Pancreas (tissue), 10 donors: ENCODE results near the gene KPNA1. TPM values are rescaled to one million over a fixed set of nuclear protein-coding genes. Genes with fewer than 3 reads are reported as not detected.

ENCODE experiments used
- ATAC-seq, 4 donors: fragments of 200-7000 bp; cut with Tn5 transposase; one replicate each; pipeline versions ENCODE4 v1.8.0 to v1.9.1; 2020; ENCODE audit warnings: mild to moderate bottlenecking in 4 of 4, moderate library complexity in 4 of 4
- DNase-seq, 6 donors: peaks; one replicate each; pipeline ENCODE4 v3.0.0-alpha.2; 2020
- FAIRE-seq: peaks from 2 replicates; lab custom pipeline; 2012; peaks lifted over from hg19 to GRCh38; lab: Jason Lieb, UNC
- H3K27ac ChIP-seq, 4 donors: fragments of 200-600 bp; sonication (generic); 1 replicate in 3 of 4; 2 replicates in 1 of 4; pipeline versions ENCODE4 v1.5.0 to v1.8.0; 2020
- H3K27me3 ChIP-seq, 4 donors: fragments of 200-600 bp; one replicate each; pipeline ENCODE4 v1.8.0; 2021
- H3K36me3 ChIP-seq, 3 donors: fragments of 200-600 bp; sonication (generic) in 1 of 3; one replicate each; pipeline versions ENCODE4 v1.5.0 to v1.8.0; 2020 to 2021
- H3K4me1 ChIP-seq, 3 donors: fragments of 200-600 bp; one replicate each; pipeline ENCODE4 v1.8.0; 2021
- H3K4me3 ChIP-seq, 4 donors: fragments of 200-600 bp; sonication (generic) in 2 of 4; one replicate each; pipeline versions ENCODE4 v1.5.0 to v1.8.0; 2020 to 2021
- H3K9me3 ChIP-seq, 4 donors: fragments of 200-600 bp; one replicate each; pipeline ENCODE4 v1.8.0; 2021
- CTCF ChIP-seq, 4 donors: fragments of 200-600 bp; sonication (generic) in 3 of 4; IDR thresholded peaks; one replicate each; pipeline versions ENCODE4 v1.5.0 to v1.8.0; 2021; ENCODE audit warnings: antibody characterized with exemption in 4 of 4
- WGBS, 2 donors: extraction: QIAGEN DNeasy Blood & Tissue Kit; methylation state at CpG; one replicate each; pipeline ENCODE4 v1.1.7; 2013; 5-methylcytosine and 5-hydroxymethylcytosine counted together
- intact Hi-C, 3 donors: fragments of 100-400 bp; cut with DNase I; formaldehyde crosslinking; loops; one replicate each; pipeline versions ENCODE4 v1.11.1 to v1.14.2; 2022
- polyA plus RNA-seq, 2 donors: library from polyadenylated mRNA; stranded (reverse); fragments of 200-250 nt; gene quantifications; one replicate each; pipeline ENCODE4 v1.2.3, GENCODE V29; 2013
- total RNA-seq, 6 donors: library from RNA; stranded (reverse); fragmentation: NEBNext Ultra II Directional in 4 of 6; extraction: Animal tissue kit (Norgen Biotek cat#: 25700) in 4 of 6; gene quantifications; one replicate each; pipeline versions ENCODE4 v1.2.1 to v1.2.4, GENCODE V29; 2021 to 2023
- donor health status: healthy with polysubstance abuse.
- donor health status: DM: no; HTN: no; CAD: no; lungs with moderate emphysema.
- donor health status: DM: no; HTN: no; CAD: no.
- donor health status: control.
- donor health status: control.
- donor health status: Bipolar disorder and iron deficiency.
- donor health status: DM: yes; HTN: yes; CAD: no.
- donor health status: DM: no; HTN: no; CAD: no.
- donor health status: DM: no; HTN: no; CAD: no.
- donor health status: DM: yes; HTN: yes; CAD: no.

KPNA1 gene
- total and polyA plus RNA-seq, 8 donors: 5.7 to 35.1 (median 21.8) TPM

GRCh38 chr3:122538956-122539490, 24.3 kb upstream of the KPNA1 start:
- peaks cover 0 to 37% (median 18%) of the 10 kb centered on the region in 3 donors for H3K36me3 ChIP-seq
- H3K4me1 ChIP-seq: no peaks in the 10 kb centered on the region
- no peak overlapping the region for H3K4me3 ChIP-seq
- no peak for DNase-seq
- no peak for TF ChIP-seq CTCF (IDR thresholded peaks at IDR 0.05)
- intact Hi-C loops: no loop called here
- no peaks in the 10 kb centered on the region for H3K27me3 ChIP-seq
- no peak overlapping the region for H3K27ac ChIP-seq
- no peak for FAIRE-seq
- ATAC-seq: no peak
- 89 to 93% methylated on average over 7 of the region's 7 CpGs for WGBS, 2 donors
- no peaks in the 10 kb centered on the region for H3K9me3 ChIP-seq

GRCh38 chr3:122536632-122537001, 21.9 kb upstream of the KPNA1 start:
- DNase-seq (no peak), FAIRE-seq (no peak), ATAC-seq (no peak)
- WGBS, 2 donors: 72 to 83% methylated on average over 3 of the region's 3 CpGs
- H3K9me3 ChIP-seq: no peaks in the 10 kb centered on the region
- H3K4me3 ChIP-seq: no peak overlapping the region
- intact Hi-C loops: no loop called here
- no peak for TF ChIP-seq CTCF (IDR thresholded peaks at IDR 0.05)
- peaks cover 0 to 61% (median 36%) of the 10 kb centered on the region in 3 donors for H3K36me3 ChIP-seq
- H3K27ac ChIP-seq: no peak overlapping the region
- H3K4me1 ChIP-seq: no peaks in the 10 kb centered on the region
- H3K27me3 ChIP-seq: no peaks in the 10 kb centered on the region

- no peaks in the 10 kb centered on the region for H3K4me1 ChIP-seq
- FAIRE-seq (no peak), DNase-seq (no peak), ATAC-seq (no peak)
- intact Hi-C loops: no loop called here
- H3K27me3 ChIP-seq: no peaks in the 10 kb centered on the region
- no peak for TF ChIP-seq CTCF (IDR thresholded peaks at IDR 0.05)
- WGBS, 2 donors: 87 to 93% methylated on average over 6 of the region's 6 CpGs
- H3K9me3 ChIP-seq: no peaks in the 10 kb centered on the region
- H3K27ac ChIP-seq: no peak overlapping the region
- no peak overlapping the region for H3K4me3 ChIP-seq
- H3K36me3 ChIP-seq: peaks cover 0 to 65% (median 38%) of the 10 kb centered on the region in 3 donors
Measured at GRCh38 chr3:122535964-122536631, 21.4 kb upstream of the KPNA1 start.

GRCh38 chr3:122533931-122534334, 19.2 kb upstream of the KPNA1 start:
- no peaks in the 10 kb centered on the region for H3K27me3 ChIP-seq
- WGBS, 2 donors: 73 to 88% methylated on average over 1 of the region's 1 CpG
- no peak for DNase-seq
- FAIRE-seq: no peak
- peaks cover 0 to 58% (median 34%) of the 10 kb centered on the region in 3 donors for H3K36me3 ChIP-seq
- H3K27ac ChIP-seq: no peak overlapping the region
- intact Hi-C loops: no loop called here
- H3K4me3 ChIP-seq: no peak overlapping the region
- peak in 1 of 4 donors; percentile 44 for ATAC-seq
- H3K4me1 ChIP-seq: no peaks in the 10 kb centered on the region
- no peaks in the 10 kb centered on the region for H3K9me3 ChIP-seq
- no peak for TF ChIP-seq CTCF (IDR thresholded peaks at IDR 0.05)

- DNase-seq: no peak
Measured at GRCh38 chr3:122533480-122533879, 18.7 kb upstream of the KPNA1 start.

More at GRCh38 chr3:122533480-122533879, 18.7 kb upstream of the KPNA1 start:
- peaks cover 0 to 58% (median 34%) of the 10 kb centered on the region in 3 donors for H3K36me3 ChIP-seq
- no peak for ATAC-seq
- no peaks in the 10 kb centered on the region for H3K4me1 ChIP-seq
- intact Hi-C loops: no loop called here
- no peak for TF ChIP-seq CTCF (IDR thresholded peaks at IDR 0.05)
- H3K9me3 ChIP-seq: no peaks in the 10 kb centered on the region
- no peak overlapping the region for H3K27ac ChIP-seq
- FAIRE-seq: no peak
- no peaks in the 10 kb centered on the region for H3K27me3 ChIP-seq
- no peak overlapping the region for H3K4me3 ChIP-seq
- 87 to 91% methylated on average over 2 of the region's 2 CpGs for WGBS, 2 donors
